Heart left ventricle (tissue), 16 donors: ENCODE data around the gene EDC4. TPM values are rescaled to one million over a fixed set of nuclear protein-coding genes. Genes with fewer than 3 reads are reported as not detected.
A peak's percentile ranks its signal among the peaks of the same experiment; 100 is the strongest.

ENCODE experiments used
- ATAC-seq, 4 donors: fragments of 200-7000 bp; cut with Tn5 transposase; one replicate each; pipeline ENCODE4 v1.9.1; 2020 to 2022; ENCODE audit warnings: moderate library complexity in 4 of 4, mild to moderate bottlenecking in 3 of 4, moderate number of reproducible peaks in 1 of 4
- DNase-seq, 5 donors: peaks; one replicate each; pipeline ENCODE4 v3.0.0-alpha.2; 2020
- H3K27ac ChIP-seq, 12 donors: fragments of 200-600 bp; sonication (generic) in 4 of 12; one replicate each; pipeline versions ENCODE4 v1.5.0 to v1.8.0; 2016 to 2022; ENCODE audit warnings: mild to moderate bottlenecking in 2 of 12
- H3K27me3 ChIP-seq, 9 donors: fragments of 200-600 bp; sonication (generic) in 2 of 9; one replicate each; pipeline versions ENCODE4 v1.5.1 to v1.8.0; 2016 to 2022; ENCODE audit warnings: mild to moderate bottlenecking in 3 of 9
- H3K36me3 ChIP-seq, 9 donors: fragments of 200-600 bp; sonication (generic) in 2 of 9; one replicate each; pipeline versions ENCODE4 v1.5.0 to v1.8.0; 2018 to 2022; ENCODE audit warnings: mild to moderate bottlenecking in 2 of 9
- H3K4me1 ChIP-seq, 12 donors: fragments of 200-600 bp; sonication (generic) in 4 of 12; one replicate each; pipeline versions ENCODE4 v1.5.0 to v1.8.0; 2016 to 2022; ENCODE audit warnings: mild to moderate bottlenecking in 3 of 12
- H3K4me3 ChIP-seq, 12 donors: fragments of 200-600 bp; sonication (generic) in 4 of 12; one replicate each; pipeline versions ENCODE4 v1.5.0 to v1.8.0; 2017 to 2022; ENCODE audit warnings: mild to moderate bottlenecking in 9 of 12, moderate library complexity in 4 of 12
- H3K9me3 ChIP-seq, 12 donors: fragments of 200-600 bp; sonication (generic) in 4 of 12; one replicate each; pipeline versions ENCODE4 v1.5.0 to v1.8.0; 2016 to 2022; ENCODE audit warnings: mild to moderate bottlenecking in 1 of 12
- POLR2A ChIP-seq, 2 donors: fragments of 450-650 bp; IDR thresholded peaks; one replicate each; pipeline ENCODE4 v1.6.1; 2017; ENCODE audit warnings: antibody characterized with exemption in 2 of 2, mild to moderate bottlenecking in 2 of 2, moderate library complexity in 2 of 2
- WGBS, 4 donors: extraction: QIAGEN DNeasy Blood & Tissue Kit in 2 of 4; methylation state at CpG; one replicate each; pipeline versions ENCODE4 v1.1.5 to v1.1.7; 2013 to 2018; 5-methylcytosine and 5-hydroxymethylcytosine counted together
- intact Hi-C, 10 donors: fragments of 100-400 bp; cut with DNase I; formaldehyde crosslinking; loops; one replicate each; pipeline versions ENCODE4 v1.11.1 to v1.14.2; 2022
- polyA plus RNA-seq, 2 donors: library from polyadenylated mRNA; stranded (reverse); fragments of 200-250 nt; gene quantifications; one replicate each; pipeline ENCODE4 v1.2.3, GENCODE V29; 2013
- total RNA-seq, 9 donors: library from RNA; depleted of rRNA in 2 of 9; stranded (reverse); fragments of >200 nt in 2 of 9; fragmentation: NEBNext Ultra II Directional in 3 of 9; extraction: Animal tissue kit (Norgen Biotek cat#: 25700) in 3 of 9; gene quantifications; one replicate each; pipeline versions ENCODE4 v1.1.0 to v1.2.4, GENCODE V29; 2016 to 2023
- TF ChIP-seq, protein P1 (sequence below), 12 donors: fragments of 200-600 bp; sonication (generic) in 4 of 12; IDR thresholded peaks; one replicate each; pipeline versions ENCODE4 v1.5.0 to v1.8.0; 2018 to 2022; ENCODE audit warnings: antibody characterized with exemption in 12 of 12, mild to moderate bottlenecking in 5 of 12
- donor health status: ischemic (EF 13 %, LVEDD 7.1; RV severe dilation, severe dysfunction).
- donor health status: healthy with polysubstance abuse.
- donor health status: DM: no; HTN: yes; CAD: no.
- donor health status: DM: no; HTN: no; CAD: no.
- donor health status: ischemic (EF 25% LVEDD 6.9; RV normal size, moderate dysfunction).
- donor health status: ischemic (EF 25% LVEDD 5.7; RV mildly dilated, moderate dysfunction).
- donor health status: healthy.
- donor health status: DM: yes; HTN: yes; CAD: no.
- donor health status: ischemic (EF 35%, LVEDD 5.7; RV mildly dilated, moderate dysfunction).
- donor health status: nonischemic (EF 11% LVEDD 7.7; RV severe dilation, severe dysfunction).
- donor health status: DM: yes; HTN: yes; CAD: no.
- donor health status: PGD.
- donor health status: ischemic (EF 29% LVEDD 5.4; RV normal size, mild dysfunction).
- donor health status: nonischemic (EF 23%, LVEDD 6.1; RV moderate dilation, normal function).

EDC4 gene
- total and polyA plus RNA-seq, 11 donors = 26.2 to 42.5 (median 32.0) TPM

DNA sequence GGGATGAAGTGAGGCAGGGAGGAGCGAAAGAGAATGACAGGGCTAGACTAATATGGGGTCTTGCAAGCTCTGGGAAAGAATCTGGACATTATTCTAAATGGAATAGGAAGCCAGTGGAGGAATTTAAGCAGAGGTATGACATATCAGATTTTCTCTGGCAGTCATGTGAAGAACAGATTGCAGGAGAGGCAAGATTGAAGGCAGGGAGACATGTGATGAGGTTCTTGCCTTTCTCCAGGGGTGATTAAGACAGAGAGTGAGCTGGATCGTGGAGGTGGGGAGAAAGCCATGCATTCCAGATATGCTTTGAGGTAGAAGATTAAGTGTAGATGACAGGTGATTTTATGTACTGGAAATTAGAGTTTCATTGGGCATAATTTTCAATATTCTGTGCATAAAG, 35.0 kb upstream of the EDC4 start:
- H3K27ac ChIP-seq = no peak overlapping the region
- DNase-seq = no peak
- intact Hi-C loops = loop anchor here in 2 of 10 donors (10.0 kb wide), 2 partner anchors 163 to 173 kb away; partner anchors contain the start of genes ACD (in 1 of the 2), C16orf86 (in 1 of the 2), ENKD1 (in 1 of the 2) and PARD6A (in 1 of the 2)

DNA sequence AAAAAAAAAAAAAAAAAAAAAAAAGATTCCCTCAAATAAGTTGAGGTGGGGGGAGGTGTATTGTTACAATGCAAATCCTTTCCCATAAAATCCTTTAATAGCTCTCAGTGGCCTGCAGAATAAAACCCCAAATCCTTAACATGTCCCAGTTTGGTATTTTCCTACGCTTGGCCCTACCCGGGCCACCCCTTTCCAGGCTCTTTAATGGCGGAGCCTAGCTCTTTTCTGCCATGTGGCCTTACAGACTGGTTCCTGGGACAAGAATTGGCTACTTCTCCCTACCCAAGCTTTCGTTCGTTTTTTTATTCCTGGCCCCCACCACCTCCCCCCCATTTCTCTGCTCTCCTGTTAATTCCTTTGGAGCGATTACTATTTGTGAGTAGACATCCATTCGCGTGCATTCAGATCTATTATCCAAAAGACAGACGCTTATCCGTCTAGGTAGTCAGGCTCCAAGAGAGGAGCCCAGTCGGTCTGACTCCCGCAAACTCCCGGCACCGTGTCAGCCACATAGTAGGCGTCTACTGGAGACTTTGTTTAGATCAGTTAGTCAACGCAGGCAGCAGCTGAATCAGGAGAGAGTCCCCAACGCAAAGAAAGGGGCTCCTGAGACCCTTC, 31.5 kb upstream of the EDC4 start:
- peaks cover 20 to 46% (median 33%) of the 10 kb centered on the region in 12 donors for H3K4me1 ChIP-seq
- H3K9me3 ChIP-seq = no peaks in the 10 kb centered on the region
- intact Hi-C loops = no loop called here
- 39 to 51% (median 41%) methylated on average over 17 of the region's 17 CpGs for WGBS, 4 donors
- TF ChIP-seq, protein P1, sequence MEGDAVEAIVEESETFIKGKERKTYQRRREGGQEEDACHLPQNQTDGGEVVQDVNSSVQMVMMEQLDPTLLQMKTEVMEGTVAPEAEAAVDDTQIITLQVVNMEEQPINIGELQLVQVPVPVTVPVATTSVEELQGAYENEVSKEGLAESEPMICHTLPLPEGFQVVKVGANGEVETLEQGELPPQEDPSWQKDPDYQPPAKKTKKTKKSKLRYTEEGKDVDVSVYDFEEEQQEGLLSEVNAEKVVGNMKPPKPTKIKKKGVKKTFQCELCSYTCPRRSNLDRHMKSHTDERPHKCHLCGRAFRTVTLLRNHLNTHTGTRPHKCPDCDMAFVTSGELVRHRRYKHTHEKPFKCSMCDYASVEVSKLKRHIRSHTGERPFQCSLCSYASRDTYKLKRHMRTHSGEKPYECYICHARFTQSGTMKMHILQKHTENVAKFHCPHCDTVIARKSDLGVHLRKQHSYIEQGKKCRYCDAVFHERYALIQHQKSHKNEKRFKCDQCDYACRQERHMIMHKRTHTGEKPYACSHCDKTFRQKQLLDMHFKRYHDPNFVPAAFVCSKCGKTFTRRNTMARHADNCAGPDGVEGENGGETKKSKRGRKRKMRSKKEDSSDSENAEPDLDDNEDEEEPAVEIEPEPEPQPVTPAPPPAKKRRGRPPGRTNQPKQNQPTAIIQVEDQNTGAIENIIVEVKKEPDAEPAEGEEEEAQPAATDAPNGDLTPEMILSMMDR (IDR thresholded peaks at IDR 0.05) = no peak
- TF ChIP-seq POLR2A (IDR thresholded peaks at IDR 0.05) = no peak
- no peaks in the 10 kb centered on the region for H3K27me3 ChIP-seq
- ATAC-seq (peak in 2 of 4 donors; percentile 0 to 1), DNase-seq (no peak)
- peak overlapping the region; percentile 95 to 100 (median 98) for H3K27ac ChIP-seq
- H3K4me3 ChIP-seq = peak overlapping the region in 10 of 12 donors; percentile 68 to 99 (median 76)
- H3K36me3 ChIP-seq = peaks cover 0 to 4% (median 0%) of the 10 kb centered on the region in 9 donors

More for the DNA sequence above, 35.0 kb upstream of the EDC4 start:
- Histone ChIP-seq H3K4me3 (no peak overlapping the region), H3K4me1 (peaks cover 0 to 25% (median 11%) of the 10 kb centered on the region in 12 donors), H3K9me3 (no peaks in the 10 kb centered on the region), H3K36me3 (no peaks in the 10 kb centered on the region), H3K27me3 (no peaks in the 10 kb centered on the region)
- WGBS, 4 donors = 85 to 95% (median 89%) methylated on average over 2 of the region's 2 CpGs
- TF ChIP-seq, protein P1 (IDR thresholded peaks at IDR 0.05) = no peak
- TF ChIP-seq POLR2A (IDR thresholded peaks at IDR 0.05) = no peak
- ATAC-seq = no peak

GRCh38 chr16:67841816-67842508, 30.9 kb upstream of the EDC4 start, which contains the start of gene THAP11:
Gene THAP11, plus strand, starts transcription at chr16:67842320. Its CDS starts 235 bp downstream, at chr16:67842555.
- Histone ChIP-seq H3K36me3 (peaks cover 0 to 4% (median 0%) of the 10 kb centered on the region in 9 donors), H3K27ac (peak within 1 kb of the TSS; percentile 95 to 100 (median 98)), H3K27me3 (no peaks in the 10 kb centered on the region), H3K9me3 (no peaks in the 10 kb centered on the region), H3K4me3 (peak within 1 kb of the TSS; percentile 66 to 99 (median 76)), H3K4me1 (peaks cover 20 to 46% (median 33%) of the 10 kb centered on the region in 12 donors)
- ATAC-seq (peak; percentile 78 to 83 (median 82)), DNase-seq (peak; percentile 93 to 96 (median 95))
- intact Hi-C loops = no loop called here
- WGBS, 4 donors = 0 to 1% (median 0%) methylated on average over 33 to 83 of the region's 83 CpGs
- peak in 1 of 2 donors; percentile 62 for TF ChIP-seq POLR2A (IDR thresholded peaks at IDR 0.05)
- TF ChIP-seq, protein P1 (IDR thresholded peaks at IDR 0.05) = peak; percentile 75 to 95 (median 84)
